H1 (cell line): ENCODE data around the gene WDR35. TPM values are rescaled to one million over a fixed set of nuclear protein-coding genes. Genes with fewer than 3 reads are reported as not detected.

ENCODE experiments used
- CTCF ChIA-PET: fragments of 300-600 bp; sonication (Branson Sonifier 250); formaldehyde crosslinking; loops from one replicate; lab custom pipeline; 2021; ENCODE audit not compliant: partially characterized antibody; lab: Charles Lee
- POLR2A ChIA-PET: fragments of 300-600 bp; sonication (Branson Sonifier 250); formaldehyde crosslinking; loops from one replicate; lab custom pipeline; 2021; ENCODE audit warnings: inconsistent platforms; ENCODE audit not compliant: partially characterized antibody; lab: Charles Lee
- DNase-seq, 2 experiments: peaks; one replicate each; pipeline versions ENCODE4 v3.0.0 to v3.0.0-alpha.2; 2010 to 2022; ENCODE audit warnings: low spot score in 2 of 2, low read depth in 1 of 2, mixed read lengths in 1 of 2
- FAIRE-seq: peaks from 2 replicates; lab custom pipeline; 2011; peaks lifted over from hg19 to GRCh38; lab: Jason Lieb, UNC
- H2AFZ ChIP-seq: 2 replicates; pipeline ENCODE4 v1.8.1; 2012; ENCODE audit warnings: low read length, inconsistent platforms
- H2AK5ac ChIP-seq: 2 replicates; pipeline ENCODE4 v1.6.1; 2013; ENCODE audit warnings: low read depth, low read length
- H2BK120ac ChIP-seq: replicated peaks from 2 replicates; pipeline ENCODE3; 2013; ENCODE audit warnings: low read depth, low read length, inconsistent platforms
- H2BK12ac ChIP-seq: 2 replicates; pipeline ENCODE4 v1.6.1; 2013; ENCODE audit warnings: low read depth, low read length
- H2BK15ac ChIP-seq: 2 replicates; pipeline ENCODE4 v1.6.1; 2013; ENCODE audit warnings: low read length
- H2BK20ac ChIP-seq: 2 replicates; pipeline ENCODE4 v1.6.1; 2013; ENCODE audit warnings: low read length
- H2BK5ac ChIP-seq: 2 replicates; pipeline ENCODE4 v1.6.1; 2013; ENCODE audit warnings: low read depth, low read length
- H3K14ac ChIP-seq: 2 replicates; pipeline ENCODE4 v1.6.1; 2013; ENCODE audit warnings: inconsistent platforms; ENCODE audit not compliant: insufficient read length
- H3K18ac ChIP-seq: 2 replicates; pipeline ENCODE4 v1.6.1; 2013; ENCODE audit warnings: low read length; ENCODE audit errors: extremely low read depth
- H3K23ac ChIP-seq: 2 replicates; pipeline ENCODE4 v1.6.1; 2013; ENCODE audit warnings: inconsistent platforms; ENCODE audit not compliant: insufficient read length
- H3K23me2 ChIP-seq: 2 replicates; pipeline ENCODE4 v1.6.1; 2013; ENCODE audit warnings: low read depth, low read length
- H3K27ac ChIP-seq: 2 replicates; pipeline ENCODE4 v1.6.1; 2011; ENCODE audit warnings: low read depth, low read length, inconsistent platforms
- H3K27me3 ChIP-seq, 4 experiments: replicated peaks in 1 of 4; 1 replicate in 1 of 4; 2 replicates in 3 of 4; pipeline versions ENCODE4 v1.6.1 to v1.8.1; 2011 to 2013; ENCODE audit warnings: low read length in 3 of 4, mild to moderate bottlenecking in 3 of 4, inconsistent platforms in 2 of 4, mixed read lengths in 2 of 4, moderate library complexity in 1 of 4; ENCODE audit not compliant: control insufficient read depth in 3 of 4, insufficient read depth in 3 of 4; ENCODE audit errors: extremely low read depth in 1 of 4
- H3K36me3 ChIP-seq, 4 experiments: 2 replicates each; pipeline versions ENCODE4 v1.6.1 to v1.8.1; 2011 to 2013; ENCODE audit warnings: mild to moderate bottlenecking in 4 of 4, low read length in 3 of 4, moderate library complexity in 2 of 4, control low read depth in 1 of 4, inconsistent platforms in 1 of 4; ENCODE audit not compliant: insufficient read depth in 4 of 4, control insufficient read depth in 2 of 4
- H3K4ac ChIP-seq: replicated peaks from 2 replicates; pipeline ENCODE3; 2013; ENCODE audit warnings: low read length, low read depth, mixed read lengths, inconsistent platforms; ENCODE audit not compliant: insufficient read length
- H3K4me1 ChIP-seq, 4 experiments: replicated peaks in 1 of 4; 1 replicate in 1 of 4; 2 replicates in 3 of 4; pipeline versions ENCODE4 v1.6.1 to v1.8.1; 2011 to 2013; ENCODE audit warnings: low read length in 3 of 4, inconsistent platforms in 2 of 4, mixed read lengths in 1 of 4; ENCODE audit not compliant: insufficient read depth in 4 of 4, control insufficient read depth in 3 of 4
- H3K4me2 ChIP-seq, 2 experiments: 2 replicates each; pipeline versions ENCODE4 v1.6.1 to v1.8.1; 2011 to 2013; ENCODE audit warnings: low read depth in 2 of 2, low read length in 2 of 2, control low read depth in 1 of 2, inconsistent platforms in 1 of 2, mild to moderate bottlenecking in 1 of 2; ENCODE audit not compliant: insufficient read depth in 1 of 2
- H3K4me3 ChIP-seq, 4 experiments: fragments of 200-600, 300-600 bp in 1 of 4; sonication (generic), shearing (Covaris generic), sonication (Bioruptor Twin) in 1 of 4; 2 replicates each; pipeline versions ENCODE4 v1.5.1 to v1.8.1; 2011 to 2016; ENCODE audit warnings: low read length in 4 of 4, low read depth in 3 of 4, control low read depth in 2 of 4, inconsistent platforms in 2 of 4, mild to moderate bottlenecking in 2 of 4, mixed read lengths in 1 of 4, moderate library complexity in 1 of 4; ENCODE audit not compliant: insufficient read depth in 2 of 4; ENCODE audit errors: extremely low read depth in 1 of 4
- H3K56ac ChIP-seq: replicated peaks from 2 replicates; pipeline ENCODE3; 2013; ENCODE audit warnings: low read depth, mild to moderate bottlenecking, mixed read lengths, low read length, inconsistent platforms; ENCODE audit not compliant: insufficient read length
- H3K79me1 ChIP-seq: 2 replicates; pipeline ENCODE4 v1.6.1; 2013; ENCODE audit warnings: low read depth, low read length, control low read depth
- H3K79me2 ChIP-seq, 2 experiments: 2 replicates each; pipeline versions ENCODE4 v1.6.1 to v1.8.1; 2012 to 2013; ENCODE audit warnings: low read length in 2 of 2, mild to moderate bottlenecking in 2 of 2, inconsistent platforms in 1 of 2; ENCODE audit not compliant: insufficient read depth in 2 of 2, control insufficient read depth in 1 of 2
- H3K9ac ChIP-seq, 4 experiments: replicated peaks in 1 of 4; 1 replicate in 1 of 4; 2 replicates in 3 of 4; pipeline versions ENCODE4 v1.6.1 to v1.8.1; 2011 to 2013; ENCODE audit warnings: low read depth in 3 of 4, low read length in 3 of 4, control low read depth in 2 of 4, mild to moderate bottlenecking in 2 of 4, moderate library complexity in 2 of 4, inconsistent platforms in 1 of 4; ENCODE audit errors: extremely low read depth in 1 of 4
- H3K9me3 ChIP-seq, 2 experiments: 2 replicates each; pipeline versions ENCODE4 v1.6.1 to v1.8.1; 2012 to 2013; ENCODE audit warnings: mild to moderate bottlenecking in 2 of 2, moderate library complexity in 2 of 2, control low read depth in 1 of 2, inconsistent platforms in 1 of 2, low read depth in 1 of 2, low read length in 1 of 2, mixed read lengths in 1 of 2; ENCODE audit not compliant: insufficient read depth in 2 of 2
- H4K20me1 ChIP-seq, 2 experiments: replicated peaks in 1 of 2; 2 replicates each; pipeline versions ENCODE3 to v1.8.1; 2011 to 2013; ENCODE audit warnings: inconsistent platforms in 2 of 2, low read length in 2 of 2, mild to moderate bottlenecking in 1 of 2; ENCODE audit not compliant: insufficient read depth in 2 of 2, control insufficient read depth in 1 of 2
- H4K5ac ChIP-seq: 2 replicates; pipeline ENCODE4 v1.6.1; 2013; ENCODE audit warnings: low read length, low read depth, mixed read lengths, inconsistent platforms; ENCODE audit not compliant: insufficient read length
- H4K8ac ChIP-seq: 2 replicates; pipeline ENCODE4 v1.8.0; 2013; ENCODE audit warnings: mild to moderate bottlenecking, moderate library complexity, low read length, inconsistent platforms; ENCODE audit not compliant: insufficient read depth; ENCODE audit errors: extremely low read depth
- H4K91ac ChIP-seq: replicated peaks from 2 replicates; pipeline ENCODE3; 2013; ENCODE audit warnings: low read length, mixed read lengths, inconsistent platforms; ENCODE audit not compliant: insufficient read length
- CREB1 ChIP-seq: IDR thresholded peaks from 2 replicates; pipeline ENCODE4 v1.6.1; 2012; ENCODE audit warnings: inconsistent platforms
- HDAC6 ChIP-seq: IDR thresholded peaks from one replicate; pipeline ENCODE4 v1.7.1; 2012; ENCODE audit warnings: low read depth, mild to moderate bottlenecking, inconsistent platforms, low read length, moderate library complexity
- RNF2 ChIP-seq: fragments of 200-900, 300-1000 bp; sonication (generic); IDR thresholded peaks from 2 replicates; pipeline ENCODE4 v1.7.1; 2016; ENCODE audit warnings: borderline replicate concordance, low read depth, mild to moderate bottlenecking, antibody characterized with exemption, low read length; ENCODE audit not compliant: poor library complexity, severe bottlenecking; ENCODE audit errors: missing control alignments
- WGBS, 2 experiments: shearing (Covaris generic) in 1 of 2; methylation state at CpG; one replicate each; pipeline versions ENCODE4 v1.1.6 to v1.1.7; 2013 to 2015; ENCODE audit warnings: low lambda C conversion rate in 2 of 2, mixed read lengths in 2 of 2, inconsistent platforms in 1 of 2, low coverage in 1 of 2, missing lambda C conversion rate in 1 of 2; ENCODE audit not compliant: insufficient replicate concordance in 2 of 2, insufficient coverage in 1 of 2, insufficient read length in 1 of 2; ENCODE audit errors: extremely low coverage in 1 of 2, missing lambda C conversion rate in 1 of 2; 5-methylcytosine and 5-hydroxymethylcytosine counted together
- polyA plus RNA-seq, 7 experiments: library from polyadenylated mRNA; depleted of rRNA in 3 of 7; stranded (reverse) in 5 of 7; unstranded in 2 of 7; fragments of >200 nt in 5 of 7; fragments of 200-250 nt in 2 of 7; gene quantifications; 1 replicate in 5 of 7; 2 replicates in 1 of 7; 4 replicates in 1 of 7; pipeline versions ENCODE4 v1.2.1 to v1.2.3, GENCODE V29; 2011 to 2013; ENCODE audit warnings: missing spikeins in 2 of 7, mixed read lengths in 2 of 7
- total RNA-seq: library from RNA; stranded (reverse); fragmentation: NEBNext Ultra II Directional; extraction: Animal tissue kit (Norgen Biotek cat#: 25700); gene quantifications from 2 replicates; pipeline ENCODE4 v1.2.1, GENCODE V29; 2021

Gene WDR35
- total and polyA plus RNA-seq, 2 of the 8 experiments (the other 6 are each of a cell fraction or from before 2014, with no cell fraction given) = 9.0 to 25.5 TPM

DNA sequence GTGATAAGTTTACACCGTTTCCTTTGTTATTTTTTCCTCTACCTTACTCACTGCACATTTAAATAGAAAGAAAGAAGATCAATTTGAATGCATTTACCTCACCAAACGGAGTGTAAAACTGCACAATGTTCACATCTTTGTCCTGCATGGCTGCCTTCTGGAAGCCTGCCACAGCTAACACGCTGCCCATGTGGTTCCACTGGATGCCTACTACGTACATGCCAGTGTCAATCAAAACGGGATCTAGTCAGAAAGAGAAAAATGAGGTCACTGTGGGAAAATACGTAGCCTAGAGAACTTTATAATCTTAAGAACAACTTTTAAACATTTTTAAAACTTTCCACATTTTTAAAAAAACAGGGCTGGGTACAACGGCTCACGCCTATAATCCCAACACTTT lies 16.4 kb downstream of the WDR35 start:
- no peak overlapping the region for H4K5ac ChIP-seq
- H3K9ac ChIP-seq = no peak overlapping the region
- no peak for DNase-seq
- H3K14ac ChIP-seq = no peak overlapping the region
- no peak overlapping the region for H3K18ac ChIP-seq
- no peak overlapping the region for H2AK5ac ChIP-seq
- no peak overlapping the region for H2AFZ ChIP-seq
- H3K36me3 ChIP-seq = peaks cover 3 to 30% (median 23%) of the 10 kb centered on the region in 4 experiments; a peak in 7 of 8 replicates
- H3K79me2 ChIP-seq = no peaks in the 10 kb centered on the region
- no peak overlapping the region for H3K4me2 ChIP-seq
- no peaks in the 10 kb centered on the region for H3K9me3 ChIP-seq
- H3K4me1 ChIP-seq = no peaks in the 10 kb centered on the region
- H3K27ac ChIP-seq = no peak overlapping the region
- POLR2A ChIA-PET = interaction anchor here (1.3 kb wide), 1 partner anchor 8 kb away, joined by 3 read pairs; no protein-coding TSS in a partner anchor
- no peak overlapping the region for H3K4me3 ChIP-seq
- no peak overlapping the region for H2BK120ac ChIP-seq
- no peaks in the 10 kb centered on the region for H3K79me1 ChIP-seq
- no peaks in the 10 kb centered on the region for H3K27me3 ChIP-seq
- no peak overlapping the region for H3K23ac ChIP-seq
- no peaks in the 10 kb centered on the region for H4K20me1 ChIP-seq
- no peak overlapping the region for H2BK20ac ChIP-seq
- FAIRE-seq = no peak
- H4K8ac ChIP-seq = no peak overlapping the region
- H3K56ac ChIP-seq = no peak overlapping the region
- no peaks in the 10 kb centered on the region for H3K23me2 ChIP-seq
- CTCF ChIA-PET = no interaction called here
- no peak overlapping the region for H4K91ac ChIP-seq
- no peak overlapping the region for H2BK5ac ChIP-seq
- no peak overlapping the region for H2BK15ac ChIP-seq
- 92% methylated on average over 8 of the region's 8 CpGs; no CpG with 5 or more reads in 1 of the 2 experiments for WGBS, 2 experiments
- H3K4ac ChIP-seq = no peak overlapping the region
- H2BK12ac ChIP-seq = no peak overlapping the region
- TF ChIP-seq HDAC6 (no peak), RNF2 (no peak), CREB1 (no peak)
